NCI-H748 (cell line): ENCODE data around the gene ARL8B.
A peak's percentile ranks its signal among the peaks of the same experiment; 100 is the strongest.
"Not testable (repeated sequence)": the region's sequence is repeated elsewhere in the genome, so short reads cannot be mapped to it uniquely, and the experiment has no call there.

Experiments used
- DNase-seq: peaks from one replicate; lab custom pipeline; 2025; ENCODE audit not compliant: unreplicated experiment; lab: John Stamatoyannopoulos, UW

ARL8B gene

GRCh38 chr3:5110337-5110736 lies 11.8 kb upstream of the ARL8B start:
- no peak for DNase-seq

DNA sequence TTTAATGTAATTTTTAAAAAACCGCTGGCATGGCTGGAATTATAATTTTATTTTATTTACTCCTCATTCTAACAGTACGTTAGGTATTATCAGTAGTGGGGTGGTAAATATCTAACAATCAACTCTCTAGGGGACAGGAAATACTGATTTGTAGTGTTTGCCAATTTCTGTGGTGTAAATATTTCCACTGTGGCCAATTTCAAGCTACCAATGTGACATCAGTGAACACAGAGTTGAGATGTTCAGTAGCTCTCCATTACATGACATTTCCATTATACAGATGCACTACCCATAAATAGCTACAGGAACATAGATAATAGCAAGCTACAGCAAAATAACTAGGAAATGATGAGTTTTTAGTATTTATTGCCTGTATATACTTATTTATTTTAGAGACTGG lies 10.0 kb upstream of the ARL8B start:
- DNase-seq: no peak

DNA sequence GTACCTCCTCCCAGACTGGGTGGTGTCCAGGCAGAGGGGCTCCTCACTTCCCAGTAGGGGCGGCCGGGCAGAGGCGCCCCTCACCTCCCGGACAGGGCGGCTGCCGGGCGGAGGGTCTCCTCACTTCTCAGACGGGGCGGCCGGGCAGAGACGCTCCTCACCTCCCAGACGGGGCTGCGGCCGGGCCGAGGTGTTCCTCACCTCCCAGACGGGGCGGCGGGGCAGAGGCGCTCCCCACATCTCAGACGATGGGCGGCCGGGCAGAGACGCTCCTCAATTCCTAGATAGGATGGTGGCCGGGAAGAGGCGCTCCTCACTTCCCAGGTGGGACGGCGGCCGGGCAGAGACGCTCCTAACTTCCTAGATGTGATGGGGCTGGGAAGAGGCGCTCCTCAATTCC lies 8.4 kb upstream of the ARL8B start:
- not testable (repeated sequence) for DNase-seq

GRCh38 chr3:5115506-5116162 lies 6.5 kb upstream of the ARL8B start:
- DNase-seq: no peak

DNA sequence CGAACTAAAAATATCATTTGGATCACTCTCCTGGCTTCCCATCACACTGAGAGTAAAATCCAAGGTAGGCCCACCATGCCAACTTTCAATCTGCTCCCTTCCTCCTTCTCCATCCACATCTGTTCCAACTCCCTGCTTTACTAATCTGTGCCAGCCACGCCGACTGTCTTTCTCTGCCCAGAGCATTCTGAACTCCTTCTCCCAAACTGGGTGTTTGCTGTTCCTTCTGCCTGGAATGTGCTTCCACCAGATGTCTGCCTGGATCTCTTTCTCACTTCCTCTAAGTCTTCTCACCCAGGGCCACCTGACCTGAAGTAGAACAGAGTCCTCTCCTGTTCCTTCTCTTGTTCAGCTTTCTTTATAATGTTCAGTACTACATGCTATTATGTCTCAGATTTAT lies 5.6 kb upstream of the ARL8B start:
- DNase-seq: no peak

DNA sequence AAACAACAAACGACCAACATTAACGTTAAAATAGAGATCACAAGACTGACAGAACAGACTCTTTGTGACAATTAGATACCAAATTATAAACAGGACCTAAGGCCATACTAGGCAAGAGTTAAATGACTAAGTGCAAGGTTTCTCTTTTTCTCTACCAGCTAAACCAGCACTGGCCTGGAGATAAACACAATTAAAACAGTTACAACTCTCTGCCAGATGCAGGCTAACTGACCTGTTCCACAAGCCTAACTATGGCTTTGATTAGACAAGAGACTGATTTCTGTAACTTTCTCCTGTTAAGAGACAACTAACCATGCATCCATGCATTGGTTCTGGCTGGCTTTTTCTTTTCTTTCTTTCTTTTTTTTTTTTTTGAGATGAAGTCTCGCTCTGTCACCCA lies 1.6 kb upstream of the ARL8B start:
- DNase-seq: no peak

GRCh38 chr3:5122741-5123706 lies 932 bp downstream of the ARL8B start:
- DNase-seq: peak; percentile 38

DNA sequence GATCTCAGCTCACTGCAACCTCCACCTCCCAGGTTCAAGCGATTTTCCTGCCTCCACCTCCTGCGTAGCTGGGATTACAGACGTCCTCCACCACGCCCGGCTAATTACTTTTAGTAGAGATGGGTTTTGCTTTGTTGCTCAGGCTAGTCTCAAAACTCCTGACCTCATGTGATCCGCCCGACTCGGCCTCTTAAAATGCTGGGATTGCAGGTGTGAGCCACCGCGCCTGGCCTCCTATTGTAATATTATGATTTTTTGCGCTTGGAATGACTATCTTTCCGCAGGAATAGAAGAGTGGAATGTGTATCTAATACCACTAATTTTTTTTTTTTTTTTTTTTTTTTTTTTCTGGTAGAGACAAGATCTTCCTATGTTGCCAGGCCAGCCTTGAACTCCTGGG lies 1.8 kb downstream of the ARL8B start:
- DNase-seq: no peak

GRCh38 chr3:5126586-5126985 lies 4.5 kb downstream of the ARL8B start:
- no peak for DNase-seq

GRCh38 chr3:5128849-5129248 lies 6.8 kb downstream of the ARL8B start:
- no peak for DNase-seq

DNA sequence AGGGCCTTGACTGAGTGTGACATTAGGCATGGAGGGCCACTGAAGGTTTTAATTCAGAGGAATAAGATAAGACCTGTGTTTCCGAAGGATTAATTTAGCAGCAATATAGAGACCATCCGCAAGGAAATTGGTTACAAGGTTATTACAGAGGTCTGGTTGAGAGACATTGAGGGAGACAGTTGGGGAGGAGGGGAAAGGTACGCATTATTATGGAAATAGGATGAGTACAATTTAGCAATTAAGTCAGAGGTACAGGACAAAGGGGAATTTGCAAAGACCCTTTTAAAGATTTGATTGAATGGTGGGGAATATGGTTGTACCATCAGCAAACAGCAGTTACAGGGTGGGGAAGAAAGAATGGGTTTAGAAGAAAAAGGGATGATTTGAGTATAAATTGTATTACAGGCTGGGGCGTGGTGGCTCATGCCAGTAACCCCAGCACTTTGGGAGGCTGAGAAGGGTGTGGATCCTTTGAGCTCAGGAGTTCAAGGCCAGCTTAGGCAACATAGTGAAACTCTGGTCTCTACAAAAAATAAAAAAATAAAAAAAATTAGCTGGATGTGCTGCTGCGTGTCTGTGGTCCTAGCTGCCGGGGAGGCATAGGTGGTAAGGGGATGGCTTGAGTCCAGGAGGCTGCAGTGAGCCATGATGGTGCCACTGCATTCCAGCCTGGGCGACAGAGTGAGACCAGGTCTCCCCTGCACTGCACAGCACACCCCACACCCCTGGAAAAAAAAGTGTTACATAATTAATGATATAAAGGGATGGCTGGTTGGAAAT lies 11.3 kb downstream of the ARL8B start:
- DNase-seq: no peak

- no peak for DNase-seq
Observed at GRCh38 chr3:5134019-5134391, 11.9 kb downstream of the ARL8B start.

- DNase-seq: no peak
Observed at GRCh38 chr3:5134499-5134898, 12.4 kb downstream of the ARL8B start.

DNA sequence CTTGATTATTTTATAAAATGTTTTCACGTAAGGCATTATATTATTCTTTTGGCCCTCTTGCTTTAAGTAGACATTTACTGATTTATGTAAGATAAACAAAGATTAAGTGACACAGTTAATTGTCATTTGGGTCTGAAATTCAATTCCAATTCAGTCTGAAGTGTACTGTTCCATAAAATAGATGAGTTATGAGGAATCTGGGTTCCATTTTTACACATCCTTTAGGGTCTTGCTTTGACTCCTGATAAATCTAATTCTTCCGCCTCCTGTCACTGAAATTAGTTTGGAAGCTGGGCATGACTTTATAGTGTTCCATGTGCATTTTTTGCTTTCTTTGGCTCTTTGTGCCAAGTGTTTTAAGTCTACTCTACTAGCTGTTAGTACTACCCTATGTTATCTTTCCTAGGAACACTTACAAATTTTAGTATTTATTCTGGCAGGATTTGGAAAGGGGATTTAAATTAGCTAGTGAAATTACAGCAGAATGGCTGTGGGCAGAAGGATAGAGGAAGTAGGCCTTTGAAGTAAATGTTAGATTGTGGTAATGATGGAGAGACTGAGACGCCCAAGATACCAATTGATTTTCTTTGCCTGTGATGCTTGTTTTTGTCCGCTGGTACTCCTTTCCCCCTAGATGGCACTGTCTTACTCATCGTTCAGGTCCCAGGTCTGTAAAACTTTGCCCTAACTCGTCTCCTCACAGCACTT lies 14.3 kb downstream of the ARL8B start:
- DNase-seq: no peak

- no peak for DNase-seq
Observed at GRCh38 chr3:5136919-5137429, 14.9 kb downstream of the ARL8B start.

GRCh38 chr3:5138214-5138981 lies 16.3 kb downstream of the ARL8B start:
- DNase-seq: no peak

DNA sequence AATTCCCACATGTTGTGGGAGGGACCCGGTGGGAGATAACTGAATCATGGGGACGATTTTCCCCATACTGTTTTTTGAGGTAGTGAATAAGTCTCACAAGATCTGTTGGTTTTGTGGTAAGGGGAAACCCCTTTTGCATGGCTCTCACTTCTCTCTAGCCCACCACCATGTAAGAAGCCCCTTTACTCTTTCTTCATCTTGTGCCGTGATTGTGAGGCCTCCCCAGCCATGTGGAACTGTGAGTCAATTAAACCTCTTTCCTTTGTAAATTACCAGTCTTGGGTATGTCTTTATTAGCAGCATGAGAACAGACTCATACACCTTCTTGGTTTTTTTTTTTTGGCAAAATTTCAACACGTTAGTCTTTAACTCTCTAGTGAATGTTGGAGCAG lies 18.1 kb downstream of the ARL8B start:
- no peak for DNase-seq

DNA sequence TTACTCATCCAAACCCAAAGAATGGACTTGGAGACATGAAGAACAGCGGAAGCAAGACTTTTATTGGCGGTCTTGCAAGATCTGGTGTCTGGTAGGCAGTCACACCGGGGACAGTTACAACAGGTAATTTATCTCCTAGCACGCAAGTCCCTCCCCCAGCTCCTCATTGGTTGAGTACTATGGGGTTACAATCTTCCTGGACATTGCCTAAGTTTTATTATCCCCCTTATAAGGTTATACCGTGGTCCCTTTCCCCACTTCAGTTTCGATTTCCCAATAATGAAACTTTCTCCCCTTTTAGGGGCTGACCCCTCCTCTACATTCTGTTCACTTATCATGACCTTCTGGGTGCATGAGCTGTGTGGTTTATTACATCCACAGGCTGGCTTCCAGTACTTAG lies 18.7 kb downstream of the ARL8B start:
- no peak for DNase-seq

DNA sequence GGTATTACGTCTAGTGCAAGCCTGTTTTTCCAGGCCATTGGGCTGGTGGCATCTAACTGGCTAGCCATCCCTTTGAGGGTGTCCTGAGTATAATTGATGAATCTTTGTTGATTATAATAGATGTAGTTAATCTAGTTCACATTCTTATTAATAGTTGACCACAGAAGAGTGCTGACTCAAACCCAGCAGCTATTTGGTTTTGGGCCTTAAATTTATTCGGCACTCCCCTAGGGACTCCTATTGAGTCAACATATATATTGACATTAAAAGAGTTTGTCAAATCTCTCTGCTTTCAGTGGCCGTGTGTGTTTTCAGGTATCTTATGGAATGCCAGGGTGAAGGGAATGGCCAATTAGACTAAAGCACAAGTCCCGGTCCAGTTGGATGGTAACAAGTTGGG lies 19.7 kb downstream of the ARL8B start:
- DNase-seq: no peak

DNA sequence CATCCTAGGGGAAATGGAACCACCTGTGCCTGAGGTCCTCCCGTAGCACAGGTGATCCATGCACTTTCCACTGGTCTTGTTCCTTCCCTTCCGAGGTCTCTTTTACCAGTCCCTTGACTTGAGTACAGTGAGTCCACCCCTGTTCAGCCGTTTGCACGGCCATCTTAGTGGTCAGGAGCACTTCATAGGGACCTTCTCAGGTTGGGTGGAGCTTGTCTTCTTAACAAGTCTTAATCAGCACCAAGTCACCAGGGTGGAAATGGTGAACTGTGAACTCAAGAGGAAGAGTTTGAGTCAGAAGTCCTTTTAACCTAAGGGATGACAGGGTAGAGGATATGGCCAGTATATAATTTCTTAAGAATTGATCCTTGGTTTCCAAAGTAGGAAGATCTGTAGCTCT lies 21.4 kb downstream of the ARL8B start:
- DNase-seq: no peak
